Heart left ventricle (tissue), 16 donors: ENCODE measurements around the gene SLC4A2. TPM values are rescaled to one million over a fixed set of nuclear protein-coding genes. Genes with fewer than 3 reads are reported as not detected.

ENCODE experiments used
- ATAC-seq, 4 donors: fragments of 200-7000 bp; cut with Tn5 transposase; one replicate each; pipeline ENCODE4 v1.9.1; 2020 to 2022; ENCODE audit warnings: moderate library complexity in 4 of 4, mild to moderate bottlenecking in 3 of 4, moderate number of reproducible peaks in 1 of 4
- DNase-seq, 5 donors: peaks; one replicate each; pipeline ENCODE4 v3.0.0-alpha.2; 2020
- H3K27ac ChIP-seq, 12 donors: fragments of 200-600 bp; sonication (generic) in 4 of 12; one replicate each; pipeline versions ENCODE4 v1.5.0 to v1.8.0; 2016 to 2022; ENCODE audit warnings: mild to moderate bottlenecking in 2 of 12
- H3K27me3 ChIP-seq, 9 donors: fragments of 200-600 bp; sonication (generic) in 2 of 9; one replicate each; pipeline versions ENCODE4 v1.5.1 to v1.8.0; 2016 to 2022; ENCODE audit warnings: mild to moderate bottlenecking in 3 of 9
- H3K36me3 ChIP-seq, 9 donors: fragments of 200-600 bp; sonication (generic) in 2 of 9; one replicate each; pipeline versions ENCODE4 v1.5.0 to v1.8.0; 2018 to 2022; ENCODE audit warnings: mild to moderate bottlenecking in 2 of 9
- H3K4me1 ChIP-seq, 12 donors: fragments of 200-600 bp; sonication (generic) in 4 of 12; one replicate each; pipeline versions ENCODE4 v1.5.0 to v1.8.0; 2016 to 2022; ENCODE audit warnings: mild to moderate bottlenecking in 3 of 12
- H3K4me3 ChIP-seq, 12 donors: fragments of 200-600 bp; sonication (generic) in 4 of 12; one replicate each; pipeline versions ENCODE4 v1.5.0 to v1.8.0; 2017 to 2022; ENCODE audit warnings: mild to moderate bottlenecking in 9 of 12, moderate library complexity in 4 of 12
- H3K9me3 ChIP-seq, 12 donors: fragments of 200-600 bp; sonication (generic) in 4 of 12; one replicate each; pipeline versions ENCODE4 v1.5.0 to v1.8.0; 2016 to 2022; ENCODE audit warnings: mild to moderate bottlenecking in 1 of 12
- POLR2A ChIP-seq, 2 donors: fragments of 450-650 bp; IDR thresholded peaks; one replicate each; pipeline ENCODE4 v1.6.1; 2017; ENCODE audit warnings: antibody characterized with exemption in 2 of 2, mild to moderate bottlenecking in 2 of 2, moderate library complexity in 2 of 2
- WGBS, 4 donors: extraction: QIAGEN DNeasy Blood & Tissue Kit in 2 of 4; methylation state at CpG; one replicate each; pipeline versions ENCODE4 v1.1.5 to v1.1.7; 2013 to 2018; 5-methylcytosine and 5-hydroxymethylcytosine counted together
- intact Hi-C, 10 donors: fragments of 100-400 bp; cut with DNase I; formaldehyde crosslinking; loops; one replicate each; pipeline versions ENCODE4 v1.11.1 to v1.14.2; 2022
- polyA plus RNA-seq, 2 donors: library from polyadenylated mRNA; stranded (reverse); fragments of 200-250 nt; gene quantifications; one replicate each; pipeline ENCODE4 v1.2.3, GENCODE V29; 2013
- total RNA-seq, 9 donors: library from RNA; depleted of rRNA in 2 of 9; stranded (reverse); fragments of >200 nt in 2 of 9; fragmentation: NEBNext Ultra II Directional in 3 of 9; extraction: Animal tissue kit (Norgen Biotek cat#: 25700) in 3 of 9; gene quantifications; one replicate each; pipeline versions ENCODE4 v1.1.0 to v1.2.4, GENCODE V29; 2016 to 2023
- TF ChIP-seq, protein P1 (sequence below), 12 donors: fragments of 200-600 bp; sonication (generic) in 4 of 12; IDR thresholded peaks; one replicate each; pipeline versions ENCODE4 v1.5.0 to v1.8.0; 2018 to 2022; ENCODE audit warnings: antibody characterized with exemption in 12 of 12, mild to moderate bottlenecking in 5 of 12
- donor health status: ischemic (EF 13 %, LVEDD 7.1; RV severe dilation, severe dysfunction).
- donor health status: healthy with polysubstance abuse.
- donor health status: DM: no; HTN: yes; CAD: no.
- donor health status: DM: no; HTN: no; CAD: no.
- donor health status: ischemic (EF 25% LVEDD 6.9; RV normal size, moderate dysfunction).
- donor health status: ischemic (EF 25% LVEDD 5.7; RV mildly dilated, moderate dysfunction).
- donor health status: healthy.
- donor health status: DM: yes; HTN: yes; CAD: no.
- donor health status: ischemic (EF 35%, LVEDD 5.7; RV mildly dilated, moderate dysfunction).
- donor health status: nonischemic (EF 11% LVEDD 7.7; RV severe dilation, severe dysfunction).
- donor health status: DM: yes; HTN: yes; CAD: no.
- donor health status: PGD.
- donor health status: ischemic (EF 29% LVEDD 5.4; RV normal size, mild dysfunction).
- donor health status: nonischemic (EF 23%, LVEDD 6.1; RV moderate dilation, normal function).

Gene SLC4A2
- total and polyA plus RNA-seq, 11 donors: 44.1 to 113 (median 68.3) TPM

DNA sequence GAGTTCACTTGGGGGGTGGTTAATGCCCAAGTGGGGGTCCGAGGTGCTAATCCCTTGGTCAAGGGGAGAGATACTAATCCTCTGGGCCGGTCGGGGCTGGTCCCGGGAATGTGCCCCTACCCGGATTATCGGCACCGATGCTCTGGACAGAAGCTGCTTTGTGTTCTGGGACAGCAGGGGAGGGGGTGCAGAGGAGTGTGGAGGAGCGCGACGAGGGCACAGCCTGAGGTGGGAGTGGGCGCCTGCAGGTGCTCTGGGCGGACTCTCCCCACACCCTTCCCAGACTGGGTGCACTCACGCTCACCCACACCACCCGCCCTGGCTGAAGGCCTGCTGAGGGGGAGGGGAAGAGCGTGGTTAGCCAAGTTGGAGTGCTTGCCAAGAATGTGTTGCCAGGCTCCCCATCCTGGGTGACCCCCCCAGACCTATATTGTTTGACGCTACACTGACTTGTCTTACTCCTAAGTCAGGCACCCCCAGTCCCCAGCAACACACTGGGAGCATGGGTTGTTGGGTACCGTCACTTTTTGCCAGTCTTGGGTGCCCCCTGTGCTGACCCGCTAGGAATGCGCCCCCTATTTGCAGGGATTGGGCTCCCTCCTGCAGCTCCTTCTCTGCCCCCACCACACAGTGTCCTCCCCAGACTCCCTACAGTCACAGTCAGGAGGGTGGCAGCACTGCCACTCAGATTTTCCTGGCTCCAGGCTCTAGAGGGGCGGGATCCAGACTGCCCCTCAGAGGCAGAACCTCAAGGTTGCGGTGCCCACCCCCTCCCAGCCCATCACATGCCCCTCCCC lies 1.2 kb downstream of the SLC4A2 start:
- H3K27ac ChIP-seq: peak overlapping the region in 10 of 12 donors; percentile 90 to 99 (median 98)
- intact Hi-C loops: loop anchor here in 3 of 10 donors (1.0 to 10.0 kb wide), 3 partner anchors 20 to 54 kb away; partner anchors contain the start of gene FASTK (in 2 of the 3)
- no peak for TF ChIP-seq POLR2A (IDR thresholded peaks at IDR 0.05)
- TF ChIP-seq, protein P1, sequence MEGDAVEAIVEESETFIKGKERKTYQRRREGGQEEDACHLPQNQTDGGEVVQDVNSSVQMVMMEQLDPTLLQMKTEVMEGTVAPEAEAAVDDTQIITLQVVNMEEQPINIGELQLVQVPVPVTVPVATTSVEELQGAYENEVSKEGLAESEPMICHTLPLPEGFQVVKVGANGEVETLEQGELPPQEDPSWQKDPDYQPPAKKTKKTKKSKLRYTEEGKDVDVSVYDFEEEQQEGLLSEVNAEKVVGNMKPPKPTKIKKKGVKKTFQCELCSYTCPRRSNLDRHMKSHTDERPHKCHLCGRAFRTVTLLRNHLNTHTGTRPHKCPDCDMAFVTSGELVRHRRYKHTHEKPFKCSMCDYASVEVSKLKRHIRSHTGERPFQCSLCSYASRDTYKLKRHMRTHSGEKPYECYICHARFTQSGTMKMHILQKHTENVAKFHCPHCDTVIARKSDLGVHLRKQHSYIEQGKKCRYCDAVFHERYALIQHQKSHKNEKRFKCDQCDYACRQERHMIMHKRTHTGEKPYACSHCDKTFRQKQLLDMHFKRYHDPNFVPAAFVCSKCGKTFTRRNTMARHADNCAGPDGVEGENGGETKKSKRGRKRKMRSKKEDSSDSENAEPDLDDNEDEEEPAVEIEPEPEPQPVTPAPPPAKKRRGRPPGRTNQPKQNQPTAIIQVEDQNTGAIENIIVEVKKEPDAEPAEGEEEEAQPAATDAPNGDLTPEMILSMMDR (IDR thresholded peaks at IDR 0.05): peak in 1 of 12 donors; percentile 20
- ATAC-seq (peak in 1 of 4 donors; percentile 3), DNase-seq (peak in 2 of 5 donors; percentile 56 to 66)
- no peaks in the 10 kb centered on the region for H3K27me3 ChIP-seq
- peaks cover 0 to 22% (median 18%) of the 10 kb centered on the region in 9 donors for H3K36me3 ChIP-seq
- peaks cover 9 to 55% (median 49%) of the 10 kb centered on the region in 12 donors for H3K4me1 ChIP-seq
- H3K4me3 ChIP-seq: peak overlapping the region; percentile 68 to 100 (median 90)
- 12 to 15% (median 13%) methylated on average over 12 to 21 of the region's 21 CpGs for WGBS, 4 donors
- H3K9me3 ChIP-seq: no peaks in the 10 kb centered on the region

DNA sequence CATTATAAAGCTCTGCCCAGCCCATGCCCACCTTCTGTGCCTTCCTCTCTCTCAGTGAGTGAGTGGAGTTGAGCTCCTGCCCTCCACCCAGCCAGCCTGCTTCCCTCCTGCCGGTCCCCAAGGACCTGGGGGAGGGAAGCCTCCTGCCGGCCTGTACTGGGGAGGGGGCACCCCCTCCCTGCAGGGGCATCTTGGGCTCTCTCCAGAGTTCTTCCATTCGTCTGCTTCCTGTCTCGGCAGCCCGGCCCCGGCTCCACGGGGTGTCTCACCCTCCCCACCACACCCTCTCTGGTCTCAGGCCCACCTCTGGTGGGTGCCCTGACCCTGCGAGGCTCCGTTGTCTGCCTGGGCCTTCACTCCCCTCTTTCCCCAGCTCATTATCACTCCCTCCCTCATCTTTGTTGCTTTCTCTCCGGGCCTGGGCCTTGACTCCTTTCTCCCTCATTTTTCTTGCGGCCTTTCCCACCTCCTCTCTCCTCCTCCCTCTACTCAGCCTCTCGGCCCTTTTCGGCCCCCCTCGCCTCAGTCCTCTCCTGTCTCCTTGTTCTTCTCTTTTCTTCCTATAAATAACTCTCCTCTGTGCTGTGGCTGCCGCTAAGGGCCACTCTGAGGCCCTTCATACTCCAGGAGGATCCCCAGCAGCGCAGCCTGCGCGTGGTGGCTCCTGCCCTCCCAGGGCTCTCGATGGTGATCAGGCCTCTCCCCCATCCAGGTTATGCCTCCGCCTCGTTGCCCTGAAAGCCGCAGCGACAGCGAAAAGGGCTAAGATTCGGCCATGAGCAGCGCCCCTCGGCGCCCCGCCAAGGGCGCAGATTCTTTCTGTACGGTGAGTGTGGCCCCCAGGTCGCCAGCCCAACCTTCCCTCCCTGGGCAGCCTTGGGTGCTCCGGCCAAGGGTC lies 2.1 kb downstream of the SLC4A2 start:
- H3K36me3 ChIP-seq: peaks cover 0 to 31% (median 27%) of the 10 kb centered on the region in 9 donors
- TF ChIP-seq, protein P1 (IDR thresholded peaks at IDR 0.05): no peak
- no peak for TF ChIP-seq POLR2A (IDR thresholded peaks at IDR 0.05)
- H3K4me3 ChIP-seq: peak overlapping the region in 8 of 12 donors; percentile 68 to 100 (median 90)
- 58 to 60% (median 60%) methylated on average over 31 to 33 of the region's 33 CpGs for WGBS, 4 donors
- H3K4me1 ChIP-seq: peaks cover 9 to 55% (median 49%) of the 10 kb centered on the region in 12 donors
- H3K27me3 ChIP-seq: no peaks in the 10 kb centered on the region
- DNase-seq (no peak), ATAC-seq (no peak)
- no peaks in the 10 kb centered on the region for H3K9me3 ChIP-seq
- peak overlapping the region in 8 of 12 donors; percentile 53 to 99 (median 98) for H3K27ac ChIP-seq
- intact Hi-C loops: loop anchor here in 2 of 10 donors (2.0 to 10.0 kb wide), 2 partner anchors 19 to 53 kb away; partner anchors contain the start of gene FASTK (in 1 of the 2)

DNA sequence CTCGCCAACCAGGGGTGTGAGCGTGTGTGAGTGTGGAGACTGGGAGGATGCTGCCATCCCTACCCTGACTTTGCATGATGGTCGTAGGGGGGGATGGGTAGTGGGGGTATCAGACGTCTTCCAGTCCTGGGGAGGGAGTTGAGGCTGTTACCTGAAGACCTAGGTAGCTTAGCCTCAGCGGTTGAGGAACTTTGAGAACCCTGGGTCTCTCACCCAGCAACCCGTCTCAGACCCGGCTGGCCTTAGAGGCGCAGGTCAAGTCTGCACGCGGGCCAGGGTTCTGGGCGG lies 2.7 kb downstream of the SLC4A2 start:
- intact Hi-C loops: loop anchor here in 1 of 10 donors (10.0 kb wide), 1 partner anchor 53 kb away; no protein-coding TSS in a partner anchor
- H3K4me3 ChIP-seq: peak overlapping the region in 1 of 12 donors; percentile 30
- no peaks in the 10 kb centered on the region for H3K27me3 ChIP-seq
- 70 to 87% (median 75%) methylated on average over 11 of the region's 11 CpGs for WGBS, 4 donors
- H3K4me1 ChIP-seq: peaks cover 9 to 50% (median 44%) of the 10 kb centered on the region in 12 donors
- DNase-seq (no peak), ATAC-seq (no peak)
- H3K9me3 ChIP-seq: no peaks in the 10 kb centered on the region
- peaks cover 0 to 37% (median 33%) of the 10 kb centered on the region in 9 donors for H3K36me3 ChIP-seq
- TF ChIP-seq POLR2A (IDR thresholded peaks at IDR 0.05): no peak
- TF ChIP-seq, protein P1 (IDR thresholded peaks at IDR 0.05): no peak
- H3K27ac ChIP-seq: peak overlapping the region in 8 of 12 donors; percentile 46 to 99 (median 70)
